ENCODE measurements around the gene CLCN2. TPM values are rescaled to one million over a fixed set of nuclear protein-coding genes. Genes with fewer than 3 reads are reported as not detected.

CLCN2 gene
- total RNA-seq, 4 donors from 2014 or later = 1.7 to 6.0 (median 4.0) TPM

GRCh38 chr3:184299488-184300377 is 61.7 kb downstream of the CLCN2 start:
- DNase-seq (ENCODE audit: low spot score in 2 of 2) = no peak
- TF ChIP-seq CTCF (IDR thresholded peaks at IDR 0.05) = no peak
- no peak for TF ChIP-seq POLR2A (IDR thresholded peaks at IDR 0.05)
- intact Hi-C loops (cut with DNase I; ENCODE audit: low total_unique reads) = loop anchor here (10.0 kb wide), 1 partner anchor 55 kb away; no protein-coding TSS in a partner anchor
- peak overlapping the region; percentile 54 for H3K4me3 ChIP-seq (ENCODE audit: low read depth, poor library complexity, severe bottlenecking)
- 15 to 23% methylated on average over 21 to 29 of the region's 29 CpGs for WGBS, 2 donors

GRCh38 chr3:184298759-184299487 is 62.5 kb downstream of the CLCN2 start, which contains the start of gene PSMD2:
Gene PSMD2, plus strand, starts transcription at chr3:184299241. Its CDS starts 26 bp downstream, at chr3:184299267.
- H3K4me3 ChIP-seq (ENCODE audit: low read depth, poor library complexity, severe bottlenecking) = peak within 1 kb of the TSS; percentile 54
- intact Hi-C loops (cut with DNase I; ENCODE audit: low total_unique reads) = no loop called here
- no peak for TF ChIP-seq CTCF (IDR thresholded peaks at IDR 0.05)
- WGBS, 2 donors = 0% methylated on average over 38 to 77 of the region's 78 CpGs
- peak; percentile 96 to 100 for DNase-seq (ENCODE audit: low spot score in 2 of 2)

DNA sequence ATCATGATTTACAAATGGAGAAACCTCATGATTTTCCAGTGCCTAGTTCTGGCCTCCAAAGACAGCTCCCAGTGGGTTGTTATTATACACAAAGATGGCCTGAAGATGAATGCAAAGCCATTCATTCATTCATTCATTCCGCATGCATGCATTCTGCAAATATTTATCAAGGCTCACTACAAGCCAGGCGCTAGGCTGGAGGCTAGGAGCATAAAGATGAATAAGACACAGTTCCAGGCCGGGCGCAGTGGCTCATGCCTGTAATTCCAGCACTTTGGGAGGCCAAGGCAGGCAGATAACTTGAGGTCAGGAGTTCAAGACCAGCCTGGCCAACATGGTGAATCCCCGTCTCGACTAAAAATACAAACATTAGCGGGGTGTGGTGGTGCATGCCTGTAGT is 64.8 kb downstream of the CLCN2 start:
- 75 to 81% methylated on average over 7 of the region's 7 CpGs for WGBS, 2 donors
- no peak for TF ChIP-seq POLR2A (IDR thresholded peaks at IDR 0.05)
- TF ChIP-seq CTCF (IDR thresholded peaks at IDR 0.05) = no peak
- intact Hi-C loops (cut with DNase I; ENCODE audit: low total_unique reads) = no loop called here
- no peak for DNase-seq (ENCODE audit: low spot score in 2 of 2)
- no peak overlapping the region for H3K4me3 ChIP-seq (ENCODE audit: low read depth, poor library complexity, severe bottlenecking)

Other genes starting within 250 kb of the CLCN2 start
- 10 to 100 TPM; 36.5 to 52.5 (median 40.1) TPM for gene EIF2B5, start 226.2 kb downstream of the CLCN2 start, total RNA-seq
- gene DVL3, start 206.2 kb downstream of the CLCN2 start, total RNA-seq = 10 to 100 TPM; 37.9 to 81.9 (median 42.4) TPM
- 100 to 1,000 TPM; 109 to 168 (median 122) TPM for gene AP2M1, start 186.8 kb downstream of the CLCN2 start, total RNA-seq
- gene ABCF3, start 175.4 kb downstream of the CLCN2 start, total RNA-seq = 10 to 100 TPM; 47.6 to 62.9 (median 53.6) TPM
- gene VWA5B2, start 132.0 kb downstream of the CLCN2 start, total RNA-seq = not detected
- gene ALG3, start 112.6 kb downstream of the CLCN2 start, total RNA-seq = 10 to 100 TPM; 41.7 to 53.6 (median 46.2) TPM
- gene EEF1AKMT4, start 111.9 kb downstream of the CLCN2 start, total RNA-seq = 1 to 10 TPM; 4.3 to 7.7 (median 6.1) TPM
- not detected for gene CAMK2N2, start 100.1 kb downstream of the CLCN2 start, total RNA-seq
- not detected for gene ECE2, start 85.6 kb downstream of the CLCN2 start, total RNA-seq
- gene PSMD2, start 62.4 kb downstream of the CLCN2 start, total RNA-seq = 100 to 1,000 TPM; 194 to 263 (median 211) TPM
- gene EIF4G1, start 47.0 kb downstream of the CLCN2 start, total RNA-seq = 100 to 1,000 TPM; 418 to 445 (median 433) TPM
- 10 to 100 TPM; 60.3 to 81.7 (median 66.9) TPM for gene FAM131A, start 24.0 kb downstream of the CLCN2 start, total RNA-seq
- gene POLR2H, start 105 bp upstream of the CLCN2 start, total RNA-seq = 10 to 100 TPM; 54.7 to 95.9 (median 66.8) TPM
- 1 to 10 TPM in 1 of 4 donors, under 1 TPM in 2, not detected in 1; 0.36 to 1.3 (median 0.37) TPM for gene THPO, start 16.6 kb upstream of the CLCN2 start, total RNA-seq
- gene CHRD, start 18.4 kb upstream of the CLCN2 start, total RNA-seq = 1 to 10 TPM; 3.3 to 5.2 (median 4.3) TPM
- gene EPHB3, start 200.2 kb upstream of the CLCN2 start, total RNA-seq = 100 to 1,000 TPM in 3 of 4 donors, 10 to 100 TPM in 1; 99.4 to 120 (median 109) TPM